NCI-H82 treated with DMSO at 0.1 percent for 48 hours (cell line): ENCODE measurements around the gene TNF.
A peak's percentile ranks its signal among the peaks of the same experiment; 100 is the strongest.
"Not testable (repeated sequence)": the region's sequence is repeated elsewhere in the genome, so short reads cannot be mapped to it uniquely, and the experiment has no call there.

Experiments used
- DNase-seq: peaks from one replicate; lab custom pipeline; 2025; ENCODE audit not compliant: unreplicated experiment; lab: John Stamatoyannopoulos, UW

Gene TNF

GRCh38 chr6:31543639-31544038, 31.7 kb upstream of the TNF start:
- DNase-seq: no peak

- DNase-seq: no peak
Observed at GRCh38 chr6:31544676-31545075, 30.7 kb upstream of the TNF start.

- peak; percentile 79 for DNase-seq
Observed at GRCh38 chr6:31545291-31545690, 30.1 kb upstream of the TNF start.

- DNase-seq: peak; percentile 97
Observed at GRCh38 chr6:31546339-31546957, 28.9 kb upstream of the TNF start, which contains the start of gene ATP6V1G2. ATP6V1G2 (minus strand) TSS chr6:31546608; CDS start chr6:31546559, 49 bp downstream.

GRCh38 chr6:31546958-31547726, 28.2 kb upstream of the TNF start, which contains the start of gene NFKBIL1:
NFKBIL1 (plus strand) TSS chr6:31547608; CDS start chr6:31547695, 87 bp downstream.
- peak; percentile 99 for DNase-seq

GRCh38 chr6:31547727-31548543, 27.4 kb upstream of the TNF start:
- DNase-seq: no peak

GRCh38 chr6:31548544-31548873, 26.9 kb upstream of the TNF start:
- no peak for DNase-seq

- not testable (repeated sequence) for DNase-seq
Observed at GRCh38 chr6:31551371-31551770, 24.0 kb upstream of the TNF start.

GRCh38 chr6:31556307-31556706, 19.1 kb upstream of the TNF start:
- DNase-seq: no peak

GRCh38 chr6:31557443-31558317, 17.7 kb upstream of the TNF start:
- no peak for DNase-seq

- no peak for DNase-seq
Observed at GRCh38 chr6:31558318-31558625, 17.1 kb upstream of the TNF start.

- no peak for DNase-seq
Observed at GRCh38 chr6:31558631-31559500, 16.5 kb upstream of the TNF start.

GRCh38 chr6:31559606-31559957, 15.8 kb upstream of the TNF start:
- DNase-seq: no peak

GRCh38 chr6:31559958-31560696, 15.2 kb upstream of the TNF start:
- no peak for DNase-seq

GRCh38 chr6:31560697-31561058, 14.7 kb upstream of the TNF start:
- no peak for DNase-seq

- DNase-seq: no peak
Observed at GRCh38 chr6:31567531-31568370, 7.6 kb upstream of the TNF start.

GRCh38 chr6:31568537-31568961, 6.8 kb upstream of the TNF start:
- no peak for DNase-seq

GRCh38 chr6:31569861-31570536, 5.4 kb upstream of the TNF start:
- no peak for DNase-seq
